Measurements from ENCODE around the gene UCK2. TPM values are rescaled to one million over a fixed set of nuclear protein-coding genes. Genes with fewer than 3 reads are reported as not detected.

UCK2 gene
- total RNA-seq, 1 donor from 2014 or later, result 62.4 TPM

DNA sequence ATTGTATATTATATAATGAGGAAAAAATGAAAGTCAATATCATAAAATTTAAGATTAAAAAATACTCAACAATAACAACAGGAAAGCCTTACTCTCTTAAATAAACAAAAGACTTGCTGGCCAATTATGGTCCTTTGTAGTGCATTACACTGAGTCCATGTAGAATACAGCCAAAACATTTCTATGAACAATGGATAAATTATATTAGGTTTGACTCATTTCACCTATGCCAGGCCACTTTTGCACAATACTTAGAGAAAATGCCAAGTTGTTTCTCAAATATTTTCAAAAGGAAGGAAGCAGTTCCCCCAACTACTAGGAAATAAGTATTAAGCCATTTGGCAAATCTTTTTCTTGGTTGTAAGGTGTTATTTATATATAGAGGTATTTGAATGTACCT lies 19.8 kb upstream of the UCK2 start:
- no peak for TF ChIP-seq CTCF (conservative IDR thresholded peaks at IDR 0.05; ENCODE audit: low read depth, low read length)
- DNase-seq (ENCODE audit: low read depth), result no peak
- H3K4me3 ChIP-seq (ENCODE audit: low read depth, low read length), result no peak overlapping the region

GRCh38 chr1:165815725-165816124 lies 11.7 kb upstream of the UCK2 start:
- TF ChIP-seq CTCF (conservative IDR thresholded peaks at IDR 0.05; ENCODE audit: low read depth, low read length), result no peak
- no peak for DNase-seq (ENCODE audit: low read depth)
- no peak overlapping the region for H3K4me3 ChIP-seq (ENCODE audit: low read depth, low read length)

DNA sequence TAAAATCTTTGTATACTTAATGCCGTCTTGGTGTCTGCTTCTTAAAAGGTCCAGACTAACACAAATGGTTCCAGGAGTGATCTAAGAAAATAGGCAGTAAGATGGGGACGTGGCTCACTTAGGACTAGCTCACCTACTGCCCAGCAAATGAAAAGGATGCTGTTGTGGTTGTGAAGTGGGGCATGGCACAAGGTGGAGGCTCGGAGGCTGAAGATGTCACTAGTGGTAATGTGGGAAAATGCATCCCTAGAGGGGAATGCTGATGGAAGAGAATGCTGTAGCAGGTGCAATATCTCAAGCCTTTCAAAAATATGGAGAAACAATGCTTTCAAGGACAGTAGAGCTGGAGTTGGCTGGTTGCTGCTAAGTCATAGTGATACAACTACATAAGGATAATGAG lies 11.3 kb upstream of the UCK2 start:
- no peak for DNase-seq (ENCODE audit: low read depth)
- no peak for TF ChIP-seq CTCF (conservative IDR thresholded peaks at IDR 0.05; ENCODE audit: low read depth, low read length)
- H3K4me3 ChIP-seq (ENCODE audit: low read depth, low read length), result no peak overlapping the region

DNA sequence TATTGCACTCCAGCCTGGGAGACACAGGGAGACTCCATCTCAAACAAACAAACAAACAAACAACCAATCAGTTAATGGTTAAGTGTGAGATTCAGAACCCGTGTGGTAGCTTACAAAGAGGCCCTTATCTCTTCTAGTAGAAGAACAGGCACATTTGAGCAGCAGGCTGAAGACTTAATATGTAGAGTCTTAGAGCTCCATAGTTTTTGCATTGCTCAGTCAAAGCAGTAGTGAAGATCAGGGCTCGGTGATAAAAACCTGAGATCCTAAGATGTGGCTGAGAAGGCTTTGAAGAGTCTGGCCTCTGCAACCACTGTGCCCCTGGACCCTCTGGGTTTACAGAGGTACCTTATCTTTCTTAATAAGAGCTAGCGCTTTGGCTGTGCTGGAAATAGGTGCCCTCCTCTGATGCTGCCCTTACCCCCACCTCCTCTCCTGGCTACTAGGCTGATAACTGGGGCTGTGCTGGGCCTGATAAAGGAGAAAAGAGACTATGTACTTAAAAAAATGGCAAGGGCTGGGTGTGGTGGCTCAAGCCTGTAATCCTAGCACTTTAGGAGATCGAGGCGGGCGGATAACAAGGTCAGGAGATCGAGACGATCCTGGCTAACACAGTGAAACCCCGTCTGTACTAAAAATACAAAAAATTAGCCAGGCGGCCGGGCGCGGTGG lies 10.5 kb upstream of the UCK2 start:
- no peak for DNase-seq (ENCODE audit: low read depth)
- no peak overlapping the region for H3K4me3 ChIP-seq (ENCODE audit: low read depth, low read length)
- TF ChIP-seq CTCF (conservative IDR thresholded peaks at IDR 0.05; ENCODE audit: low read depth, low read length), result no peak

GRCh38 chr1:165823552-165824268 lies 3.7 kb upstream of the UCK2 start:
- H3K4me3 ChIP-seq (ENCODE audit: low read depth, low read length), result no peak overlapping the region
- no peak for DNase-seq (ENCODE audit: low read depth)
- no peak for TF ChIP-seq CTCF (conservative IDR thresholded peaks at IDR 0.05; ENCODE audit: low read depth, low read length)

- no peak overlapping the region for H3K4me3 ChIP-seq (ENCODE audit: low read depth, low read length)
- no peak for DNase-seq (ENCODE audit: low read depth)
- no peak for TF ChIP-seq CTCF (conservative IDR thresholded peaks at IDR 0.05; ENCODE audit: low read depth, low read length)
These were observed 3.2 kb upstream of the UCK2 start for GRCh38 chr1:165824269-165824643.
